Testis (tissue), 2 donors: ENCODE results near the gene MRNIP.

Experiments
- CTCF ChIP-seq, 3 experiments: fragments of 450-650 bp in 2 of 3; fragments of 200-600 bp in 1 of 3; sonication (generic) in 1 of 3; IDR thresholded peaks; one replicate each; pipeline ENCODE4 v1.5.1; 2016 to 2019; ENCODE audit warnings: antibody characterized with exemption in 3 of 3, mild to moderate bottlenecking in 2 of 3, moderate library complexity in 1 of 3
- POLR2A ChIP-seq: fragments of 450-650 bp; IDR thresholded peaks from one replicate; pipeline ENCODE4 v1.6.1; 2017; ENCODE audit warnings: antibody characterized with exemption, mild to moderate bottlenecking, moderate library complexity

- TF ChIP-seq CTCF (IDR thresholded peaks at IDR 0.05) = no peak
- no peak for TF ChIP-seq POLR2A
Measured at GRCh38 chr5:179833056-179833708, 25.4 kb downstream of the MRNIP start.
